Neural cell (in vitro differentiated cells): ENCODE measurements around the gene RAMP3. TPM values are rescaled to one million over a fixed set of nuclear protein-coding genes. Genes with fewer than 3 reads are reported as not detected.

Experiments
- H2AFZ ChIP-seq: fragments of 200-600, 300-800 bp; sonication (generic), shearing (Covaris generic); 2 replicates; pipeline ENCODE4 v1.6.0; 2014; ENCODE audit warnings: low read depth, mild to moderate bottlenecking, antibody characterized with exemption, low read length, moderate library complexity
- H3F3A ChIP-seq: fragments of 200-600 bp; shearing (Covaris generic); 2 replicates; pipeline ENCODE4 v1.6.1; 2016; ENCODE audit warnings: mild to moderate bottlenecking, moderate library complexity, mixed read lengths, antibody characterized with exemption, low read length; ENCODE audit not compliant: insufficient read depth, poor library complexity, severe bottlenecking
- H3K27ac ChIP-seq: fragments of 200-600, 300-800 bp; sonication (generic), shearing (Covaris generic); 2 replicates; pipeline ENCODE4 v1.5.1; 2014; ENCODE audit warnings: mild to moderate bottlenecking, low read length, moderate library complexity
- H3K27me3 ChIP-seq: fragments of 300-800, 200-600 bp; sonication (generic), shearing (Covaris generic); 2 replicates; pipeline ENCODE4 v1.6.0; 2014; ENCODE audit warnings: mild to moderate bottlenecking, low read depth, low read length, moderate library complexity; ENCODE audit not compliant: insufficient read depth
- H3K36me3 ChIP-seq: fragments of 300-800, 200-600 bp; sonication (generic), shearing (Covaris generic); 2 replicates; pipeline ENCODE4 v1.5.1; 2014; ENCODE audit warnings: mild to moderate bottlenecking, antibody characterized with exemption, low read length, moderate library complexity; ENCODE audit not compliant: insufficient read depth
- H3K4me2 ChIP-seq: fragments of 300-800, 200-600 bp; sonication (generic), shearing (Covaris generic); 2 replicates; pipeline ENCODE4 v1.6.0; 2014; ENCODE audit warnings: mild to moderate bottlenecking, low read length
- H3K4me3 ChIP-seq: fragments of 300-800, 200-600 bp; sonication (generic), shearing (Covaris generic); 2 replicates; pipeline ENCODE4 v1.5.1; 2014; ENCODE audit warnings: mild to moderate bottlenecking, low read length, moderate library complexity
- H3K79me2 ChIP-seq: fragments of 200-600 bp; shearing (Covaris generic); replicated peaks from 2 replicates; pipeline ENCODE4 v1.6.0; 2014; ENCODE audit warnings: mild to moderate bottlenecking, low read length, moderate library complexity; ENCODE audit not compliant: insufficient read depth
- H3K9ac ChIP-seq: fragments of 300-800, 200-600 bp; sonication (generic), shearing (Covaris generic); 2 replicates; pipeline ENCODE4 v1.6.1; 2016; ENCODE audit warnings: mild to moderate bottlenecking, low read length, mixed read lengths
- H3K9me2 ChIP-seq: fragments of 200-600 bp; shearing (Covaris generic); 2 replicates; pipeline ENCODE4 v1.6.1; 2016; ENCODE audit warnings: mild to moderate bottlenecking, low read length, mixed read lengths; ENCODE audit not compliant: insufficient read depth
- H3K9me3 ChIP-seq: fragments of 200-600, 300-800 bp; sonication (generic), shearing (Covaris generic); 2 replicates; pipeline ENCODE4 v1.6.1; 2016; ENCODE audit warnings: mild to moderate bottlenecking, mixed run types, low read length, moderate library complexity, mixed read lengths
- H4K20me1 ChIP-seq: fragments of 200-600 bp; shearing (Covaris generic); 2 replicates; pipeline ENCODE4 v1.6.1; 2016; ENCODE audit warnings: mild to moderate bottlenecking, mixed run types; ENCODE audit not compliant: insufficient read depth
- EP300 ChIP-seq: fragments of 450-650 bp; conservative IDR thresholded peaks from 2 replicates; pipeline ENCODE4 v1.6.1; 2014; ENCODE audit warnings: antibody characterized with exemption, mild to moderate bottlenecking, moderate library complexity; ENCODE audit not compliant: poor library complexity, severe bottlenecking
- EZH2 ChIP-seq: fragments of 200-600, 300-800 bp; shearing (Covaris generic), sonication (generic); IDR thresholded peaks from 2 replicates; pipeline ENCODE4 v1.6.1; 2014; ENCODE audit warnings: antibody characterized with exemption, low read length, borderline replicate concordance, mild to moderate bottlenecking; ENCODE audit not compliant: insufficient read depth, poor library complexity, severe bottlenecking
- MXI1 ChIP-seq: fragments of 450-650 bp; conservative IDR thresholded peaks from 2 replicates; pipeline ENCODE4 v1.6.1; 2014; ENCODE audit warnings: antibody characterized with exemption, mild to moderate bottlenecking; ENCODE audit not compliant: poor library complexity, severe bottlenecking
- POLR2AphosphoS5 ChIP-seq: IDR thresholded peaks from 2 replicates; pipeline ENCODE4 v1.6.1; 2012
- RAD21 ChIP-seq: fragments of 450-650 bp; conservative IDR thresholded peaks from 2 replicates; pipeline ENCODE4 v1.6.1; 2014; ENCODE audit warnings: antibody characterized with exemption, mild to moderate bottlenecking, moderate library complexity
- SMC3 ChIP-seq: fragments of 450-650 bp; conservative IDR thresholded peaks from 2 replicates; pipeline ENCODE4 v1.6.1; 2014; ENCODE audit warnings: antibody characterized with exemption, mild to moderate bottlenecking, moderate library complexity; ENCODE audit not compliant: poor library complexity
- TAF1 ChIP-seq: IDR thresholded peaks from 2 replicates; pipeline ENCODE4 v1.6.1; 2012; ENCODE audit warnings: low read depth
- polyA plus RNA-seq: library from polyadenylated mRNA; depleted of rRNA; stranded (reverse); fragments of >200 nt; gene quantifications from 2 replicates; pipeline ENCODE4 v1.2.3, GENCODE V29; 2014
- TF ChIP-seq, protein P1 (sequence below): IDR thresholded peaks from 2 replicates; pipeline ENCODE4 v1.6.1; 2012; ENCODE audit warnings: borderline replicate concordance
- TF ChIP-seq, protein P2 (sequence below): fragments of 450-650 bp; IDR thresholded peaks from 2 replicates; pipeline ENCODE4 v1.5.1; 2014; ENCODE audit warnings: antibody characterized with exemption, mild to moderate bottlenecking, moderate library complexity; ENCODE audit not compliant: poor library complexity, severe bottlenecking

RAMP3 gene
- polyA plus RNA-seq, 1 donor from 2014 or later = not detected

DNA sequence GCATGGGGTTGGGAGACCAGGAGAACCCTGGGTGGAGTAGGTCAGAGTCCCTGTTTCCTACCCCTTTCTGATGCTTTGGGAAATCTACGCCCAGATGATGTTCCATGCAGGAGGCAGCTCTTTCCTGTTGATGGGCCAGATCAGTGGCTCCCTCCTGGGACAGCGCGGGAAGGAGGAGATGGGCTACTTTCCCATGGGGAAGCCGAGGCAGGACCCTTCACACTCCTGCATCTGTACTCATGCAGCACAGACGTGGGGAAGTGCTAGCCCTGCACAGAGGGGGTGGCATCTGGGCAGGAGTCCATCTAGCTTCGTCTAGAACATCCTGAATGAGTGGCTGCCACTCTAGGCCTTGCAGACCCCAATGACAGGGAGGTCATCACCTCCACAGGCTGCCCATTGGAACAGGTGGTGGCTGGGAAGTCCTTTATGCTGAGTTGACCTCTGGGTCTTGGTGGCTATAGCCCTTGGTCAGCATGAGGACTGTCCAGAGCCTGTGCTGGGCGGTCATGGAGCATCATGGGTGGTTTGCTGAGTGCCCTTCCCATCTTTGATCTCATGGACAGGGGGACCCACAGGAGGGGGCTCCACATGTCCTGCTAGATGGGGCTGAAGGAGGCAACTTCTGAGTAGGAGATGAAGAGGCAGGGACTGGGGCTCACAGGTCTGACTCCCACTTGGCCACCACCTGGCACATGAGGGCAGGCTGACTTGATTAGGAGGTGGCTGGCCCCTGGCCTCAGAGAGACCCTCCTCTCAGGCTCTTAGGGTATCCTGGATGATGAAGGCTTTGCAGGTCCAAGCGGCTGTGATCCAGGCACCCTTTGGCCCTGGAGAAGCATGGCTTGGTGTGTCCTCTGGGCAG is 24.6 kb downstream of the RAMP3 start:
- H3K9me3 ChIP-seq = no peaks in the 10 kb centered on the region
- no peaks in the 10 kb centered on the region for H3K27me3 ChIP-seq
- no peak overlapping the region for H3K4me2 ChIP-seq
- H3K36me3 ChIP-seq = no peaks in the 10 kb centered on the region
- no peaks in the 10 kb centered on the region for H3K79me2 ChIP-seq
- no peaks in the 10 kb centered on the region for H3F3A ChIP-seq
- H3K9me2 ChIP-seq = no peaks in the 10 kb centered on the region
- no peaks in the 10 kb centered on the region for H4K20me1 ChIP-seq
- no peak overlapping the region for H2AFZ ChIP-seq
- no peak overlapping the region for H3K4me3 ChIP-seq
- no peak overlapping the region for H3K9ac ChIP-seq
- H3K27ac ChIP-seq = no peak overlapping the region
- no peak for TF ChIP-seq TAF1
- TF ChIP-seq, protein P1, sequence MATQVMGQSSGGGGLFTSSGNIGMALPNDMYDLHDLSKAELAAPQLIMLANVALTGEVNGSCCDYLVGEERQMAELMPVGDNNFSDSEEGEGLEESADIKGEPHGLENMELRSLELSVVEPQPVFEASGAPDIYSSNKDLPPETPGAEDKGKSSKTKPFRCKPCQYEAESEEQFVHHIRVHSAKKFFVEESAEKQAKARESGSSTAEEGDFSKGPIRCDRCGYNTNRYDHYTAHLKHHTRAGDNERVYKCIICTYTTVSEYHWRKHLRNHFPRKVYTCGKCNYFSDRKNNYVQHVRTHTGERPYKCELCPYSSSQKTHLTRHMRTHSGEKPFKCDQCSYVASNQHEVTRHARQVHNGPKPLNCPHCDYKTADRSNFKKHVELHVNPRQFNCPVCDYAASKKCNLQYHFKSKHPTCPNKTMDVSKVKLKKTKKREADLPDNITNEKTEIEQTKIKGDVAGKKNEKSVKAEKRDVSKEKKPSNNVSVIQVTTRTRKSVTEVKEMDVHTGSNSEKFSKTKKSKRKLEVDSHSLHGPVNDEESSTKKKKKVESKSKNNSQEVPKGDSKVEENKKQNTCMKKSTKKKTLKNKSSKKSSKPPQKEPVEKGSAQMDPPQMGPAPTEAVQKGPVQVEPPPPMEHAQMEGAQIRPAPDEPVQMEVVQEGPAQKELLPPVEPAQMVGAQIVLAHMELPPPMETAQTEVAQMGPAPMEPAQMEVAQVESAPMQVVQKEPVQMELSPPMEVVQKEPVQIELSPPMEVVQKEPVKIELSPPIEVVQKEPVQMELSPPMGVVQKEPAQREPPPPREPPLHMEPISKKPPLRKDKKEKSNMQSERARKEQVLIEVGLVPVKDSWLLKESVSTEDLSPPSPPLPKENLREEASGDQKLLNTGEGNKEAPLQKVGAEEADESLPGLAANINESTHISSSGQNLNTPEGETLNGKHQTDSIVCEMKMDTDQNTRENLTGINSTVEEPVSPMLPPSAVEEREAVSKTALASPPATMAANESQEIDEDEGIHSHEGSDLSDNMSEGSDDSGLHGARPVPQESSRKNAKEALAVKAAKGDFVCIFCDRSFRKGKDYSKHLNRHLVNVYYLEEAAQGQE = no peak
- no peak for TF ChIP-seq MXI1
- no peak for TF ChIP-seq EP300
- TF ChIP-seq, protein P2, sequence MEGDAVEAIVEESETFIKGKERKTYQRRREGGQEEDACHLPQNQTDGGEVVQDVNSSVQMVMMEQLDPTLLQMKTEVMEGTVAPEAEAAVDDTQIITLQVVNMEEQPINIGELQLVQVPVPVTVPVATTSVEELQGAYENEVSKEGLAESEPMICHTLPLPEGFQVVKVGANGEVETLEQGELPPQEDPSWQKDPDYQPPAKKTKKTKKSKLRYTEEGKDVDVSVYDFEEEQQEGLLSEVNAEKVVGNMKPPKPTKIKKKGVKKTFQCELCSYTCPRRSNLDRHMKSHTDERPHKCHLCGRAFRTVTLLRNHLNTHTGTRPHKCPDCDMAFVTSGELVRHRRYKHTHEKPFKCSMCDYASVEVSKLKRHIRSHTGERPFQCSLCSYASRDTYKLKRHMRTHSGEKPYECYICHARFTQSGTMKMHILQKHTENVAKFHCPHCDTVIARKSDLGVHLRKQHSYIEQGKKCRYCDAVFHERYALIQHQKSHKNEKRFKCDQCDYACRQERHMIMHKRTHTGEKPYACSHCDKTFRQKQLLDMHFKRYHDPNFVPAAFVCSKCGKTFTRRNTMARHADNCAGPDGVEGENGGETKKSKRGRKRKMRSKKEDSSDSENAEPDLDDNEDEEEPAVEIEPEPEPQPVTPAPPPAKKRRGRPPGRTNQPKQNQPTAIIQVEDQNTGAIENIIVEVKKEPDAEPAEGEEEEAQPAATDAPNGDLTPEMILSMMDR = no peak
- TF ChIP-seq SMC3 = no peak
- no peak for TF ChIP-seq RAD21

DNA sequence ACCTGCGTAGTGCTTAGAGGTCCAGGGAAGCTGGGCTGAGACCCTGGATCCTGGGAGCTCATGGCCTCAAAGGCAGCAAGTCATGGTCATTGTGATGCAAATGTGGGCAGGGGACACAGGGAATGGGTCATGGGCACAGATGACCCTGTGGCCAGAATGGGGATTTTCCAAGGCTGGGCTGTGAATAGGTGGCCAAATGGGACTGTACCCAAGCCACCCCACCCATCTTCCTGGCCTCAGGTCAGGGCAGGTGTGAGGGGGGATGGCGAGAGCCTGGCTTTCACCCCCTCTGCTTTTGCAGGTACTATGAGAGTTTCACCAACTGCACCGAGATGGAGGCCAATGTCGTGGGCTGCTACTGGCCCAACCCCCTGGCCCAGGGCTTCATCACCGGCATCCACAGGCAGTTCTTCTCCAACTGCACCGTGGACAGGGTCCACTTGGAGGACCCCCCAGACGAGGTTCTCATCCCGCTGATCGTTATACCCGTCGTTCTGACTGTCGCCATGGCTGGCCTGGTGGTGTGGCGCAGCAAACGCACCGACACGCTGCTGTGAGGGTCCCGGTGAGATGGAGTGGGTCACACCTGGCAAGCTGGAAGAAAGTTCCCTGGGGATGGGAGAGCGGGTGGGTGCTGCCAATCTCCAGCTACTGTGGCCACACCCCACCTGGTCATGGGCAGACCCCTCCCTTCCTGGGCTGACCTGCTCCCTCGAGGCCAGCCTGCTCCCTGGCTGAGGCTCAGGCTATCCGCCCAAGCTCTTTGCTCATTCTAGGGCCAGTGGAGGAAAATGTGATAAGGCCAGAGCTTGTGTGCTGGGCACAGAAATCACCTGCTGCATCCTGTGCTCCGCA is 25.5 kb downstream of the RAMP3 start:
- TF ChIP-seq EP300 (no peak), EZH2 (no peak), TAF1 (no peak), RAD21 (no peak), SMC3 (no peak), MXI1 (no peak), POLR2AphosphoS5 (no peak)
- TF ChIP-seq, protein P1 = no peak
- TF ChIP-seq, protein P2 = no peak
- H3K27me3 ChIP-seq = no peaks in the 10 kb centered on the region
- H2AFZ ChIP-seq = no peak overlapping the region
- no peaks in the 10 kb centered on the region for H3K36me3 ChIP-seq
- H3K4me2 ChIP-seq = no peak overlapping the region
- H3K4me3 ChIP-seq = no peak overlapping the region
- no peaks in the 10 kb centered on the region for H3K9me2 ChIP-seq
- H3K9me3 ChIP-seq = no peaks in the 10 kb centered on the region
- H3K79me2 ChIP-seq = no peaks in the 10 kb centered on the region
- no peak overlapping the region for H3K27ac ChIP-seq
- no peaks in the 10 kb centered on the region for H4K20me1 ChIP-seq
- H3F3A ChIP-seq = no peaks in the 10 kb centered on the region
- no peak overlapping the region for H3K9ac ChIP-seq
